Stimulated activated CD8-positive, alpha-beta memory T cell treated with anti-CD3 and anti-CD28 coated beads, Interleukin-4, amount 100 ng/mL, for 1 hour (primary cell): ENCODE data around the gene DOCK3.
A peak's percentile ranks its signal among the peaks of the same experiment; 100 is the strongest.
"Not testable (repeated sequence)": the region's sequence is repeated elsewhere in the genome, so short reads cannot be mapped to it uniquely, and the experiment has no call there.

Experiments
- DNase-seq, 2 donors: peaks; one replicate each; pipeline ENCODE4 v3.0.0-alpha.2; 2020; ENCODE audit warnings: low read depth in 2 of 2, low spot score in 1 of 2

The DOCK3 gene

GRCh38 chr3:50651920-50652529 is 22.7 kb upstream of the DOCK3 start:
- no peak for DNase-seq

- peak; percentile 9 to 25 for DNase-seq
Measured at GRCh38 chr3:50652709-50653108, 22.0 kb upstream of the DOCK3 start.

- DNase-seq: no peak
Measured at GRCh38 chr3:50653937-50654595, 20.7 kb upstream of the DOCK3 start.

- no peak for DNase-seq
Measured at GRCh38 chr3:50655009-50655830, 19.5 kb upstream of the DOCK3 start.

- no peak for DNase-seq
Measured at GRCh38 chr3:50656417-50657195, 18.1 kb upstream of the DOCK3 start.

GRCh38 chr3:50657407-50657806 is 17.3 kb upstream of the DOCK3 start:
- no peak for DNase-seq

- DNase-seq: no peak
Measured at GRCh38 chr3:50657816-50658215, 16.9 kb upstream of the DOCK3 start.

GRCh38 chr3:50658416-50658815 is 16.3 kb upstream of the DOCK3 start:
- no peak for DNase-seq

GRCh38 chr3:50658831-50659230 is 15.9 kb upstream of the DOCK3 start:
- DNase-seq: no peak

GRCh38 chr3:50660386-50660785 is 14.3 kb upstream of the DOCK3 start:
- DNase-seq: no peak

GRCh38 chr3:50661321-50661837 is 13.3 kb upstream of the DOCK3 start:
- DNase-seq: no peak

GRCh38 chr3:50662408-50662807 is 12.3 kb upstream of the DOCK3 start:
- DNase-seq: no peak

- no peak for DNase-seq
Measured at GRCh38 chr3:50665081-50665840, 9.5 kb upstream of the DOCK3 start.

GRCh38 chr3:50665841-50666115 is 8.9 kb upstream of the DOCK3 start:
- not testable (repeated sequence) for DNase-seq

GRCh38 chr3:50666837-50667236 is 7.9 kb upstream of the DOCK3 start:
- no peak for DNase-seq

- no peak for DNase-seq
Measured at GRCh38 chr3:50671331-50671730, 3.4 kb upstream of the DOCK3 start.

- DNase-seq: no peak
Measured at GRCh38 chr3:50672656-50673055, 2.1 kb upstream of the DOCK3 start.

- DNase-seq: no peak
Measured at GRCh38 chr3:50673931-50674330, 796 bp upstream of the DOCK3 start.

- DNase-seq: peak; percentile 13 to 24
Measured at GRCh38 chr3:50675179-50676030, 678 bp downstream of the DOCK3 start.
